HFF-Myc (cell line): ENCODE data around the gene ST6GALNAC6.

Experiments
- DNase-seq: peaks from one replicate; pipeline ENCODE4 v3.0.0-alpha.2; 2011; ENCODE audit warnings: low read depth; ENCODE audit errors: extremely low read depth
- H3K4me3 ChIP-seq: replicated peaks from 2 replicates; pipeline ENCODE4 v1.5.1; 2011; ENCODE audit warnings: low read depth, mild to moderate bottlenecking, control low read depth, low read length
- CTCF ChIP-seq: IDR thresholded peaks from 2 replicates; pipeline ENCODE4 v1.5.1; 2012; ENCODE audit warnings: mild to moderate bottlenecking, low read depth, low read length, control low read depth; ENCODE audit errors: missing control alignments

Gene ST6GALNAC6

DNA sequence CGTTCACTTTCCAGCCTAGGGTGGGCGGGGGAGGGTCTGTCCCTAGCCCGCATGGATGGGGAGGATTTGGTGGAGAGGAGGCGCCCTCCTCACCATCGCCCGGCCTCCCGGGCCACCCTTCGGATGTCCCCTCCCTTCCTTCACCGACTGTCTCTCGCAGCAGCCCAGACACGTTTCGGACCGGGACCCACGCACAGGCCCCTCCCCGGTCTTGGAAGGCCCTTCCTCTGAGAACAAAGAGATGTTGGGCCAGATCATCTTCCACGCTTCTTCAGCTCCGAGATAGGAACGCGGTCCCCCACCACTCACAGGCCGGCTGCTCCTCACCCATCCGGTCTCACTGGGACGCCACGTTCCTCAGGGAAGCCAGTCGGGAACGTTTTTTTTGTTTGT, 38.9 kb upstream of the ST6GALNAC6 start:
- TF ChIP-seq CTCF, result no peak
- DNase-seq, result no peak
- H3K4me3 ChIP-seq, result no peak overlapping the region; the same call in 1 of the 2 replicates

DNA sequence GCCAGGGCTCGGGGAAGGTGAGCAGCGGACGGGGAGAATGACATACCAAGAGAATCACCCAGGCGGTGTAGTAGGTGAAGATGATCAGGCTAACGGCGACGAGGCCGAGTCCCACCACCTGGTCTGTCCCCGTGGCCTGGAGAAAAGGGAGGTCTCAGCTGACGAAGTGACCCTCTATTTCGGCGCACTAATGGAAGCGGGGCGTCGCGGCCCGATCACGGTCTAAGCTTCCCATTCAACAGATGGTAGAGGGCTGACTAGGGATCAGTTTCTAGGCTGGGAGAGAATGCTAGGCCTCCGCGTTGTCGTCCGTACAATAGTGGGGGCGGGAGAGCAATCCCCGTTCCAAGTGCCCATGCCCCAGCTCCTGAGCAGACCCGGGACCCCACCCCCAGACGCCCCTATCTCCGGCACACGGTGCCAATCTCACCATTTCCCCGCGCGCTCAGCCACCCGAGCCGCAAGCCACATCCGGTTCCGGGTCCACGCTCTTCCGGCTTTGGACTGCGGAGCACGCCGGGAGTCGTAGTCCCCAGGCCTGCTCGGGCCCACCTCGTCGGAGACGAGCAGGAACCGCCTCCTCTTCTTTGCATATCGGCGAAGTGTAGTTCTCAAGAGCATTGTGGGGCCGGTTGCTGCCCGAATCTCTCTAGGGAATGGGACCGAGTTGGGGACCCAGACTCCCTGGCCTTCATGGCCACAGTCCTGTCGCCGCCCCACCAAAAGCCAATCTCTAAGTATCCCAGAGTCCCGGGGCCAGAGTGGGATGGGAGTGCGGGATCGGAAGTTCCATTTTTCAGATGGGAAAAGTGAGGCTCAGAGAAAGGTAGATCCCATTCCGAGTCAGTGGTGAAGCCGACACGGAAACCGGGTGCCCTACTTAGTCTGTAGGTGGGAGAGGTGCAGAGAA, 38.2 kb upstream of the ST6GALNAC6 start, which contains the start of gene DPM2:
TSS of gene DPM2 (minus strand) at position 467 of the 910 bp plus-strand sequence. CDS start at position 433, 34 bp downstream.
- TF ChIP-seq CTCF, result no peak
- DNase-seq, result no peak
- H3K4me3 ChIP-seq, result peak within 1 kb of the TSS; percentile 96

DNA sequence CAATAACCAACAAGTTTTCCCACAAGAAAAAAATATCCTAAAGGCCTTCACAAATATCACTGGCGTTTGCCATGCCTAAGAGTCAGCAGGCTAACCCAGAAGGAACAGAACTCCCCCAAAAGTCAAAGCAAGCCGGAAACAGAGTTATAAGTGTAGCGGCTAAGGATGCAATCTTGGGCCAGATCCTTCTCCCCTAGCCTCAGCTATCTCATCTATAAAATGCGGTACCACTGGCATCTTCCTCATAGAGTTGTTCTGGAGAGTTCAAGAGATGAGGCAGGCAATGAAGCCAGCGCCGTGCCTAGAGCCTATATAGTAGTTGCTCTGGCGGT, 37.6 kb upstream of the ST6GALNAC6 start:
- H3K4me3 ChIP-seq, result peak overlapping the region; percentile 96
- DNase-seq, result no peak
- TF ChIP-seq CTCF, result no peak

DNA sequence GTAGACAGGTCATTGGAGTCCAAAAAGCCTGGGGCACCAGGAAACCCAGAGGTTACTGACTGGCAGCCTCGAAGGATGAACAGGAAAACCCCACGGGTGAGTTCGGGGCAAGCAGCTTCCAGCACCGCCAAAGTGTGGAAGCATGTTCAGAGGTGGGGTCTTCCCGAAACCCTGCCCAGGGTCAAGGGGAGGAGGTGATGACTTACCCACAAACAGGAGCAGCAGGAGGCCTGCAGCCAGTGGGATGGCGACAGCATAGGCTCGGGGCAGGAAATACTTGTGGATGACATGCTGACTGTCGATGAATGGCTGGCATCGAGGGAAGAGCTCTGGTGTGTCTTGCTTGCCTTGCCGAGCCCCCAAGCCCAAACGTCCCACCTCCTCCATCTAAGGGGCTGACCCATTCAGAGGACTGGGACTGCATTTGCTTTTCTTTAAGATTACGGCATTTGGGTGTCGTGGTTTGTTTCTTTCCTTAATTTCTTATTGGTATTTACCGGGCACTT, 37.0 kb upstream of the ST6GALNAC6 start:
- TF ChIP-seq CTCF, result no peak
- H3K4me3 ChIP-seq, result peak overlapping the region; percentile 96
- no peak for DNase-seq

DNA sequence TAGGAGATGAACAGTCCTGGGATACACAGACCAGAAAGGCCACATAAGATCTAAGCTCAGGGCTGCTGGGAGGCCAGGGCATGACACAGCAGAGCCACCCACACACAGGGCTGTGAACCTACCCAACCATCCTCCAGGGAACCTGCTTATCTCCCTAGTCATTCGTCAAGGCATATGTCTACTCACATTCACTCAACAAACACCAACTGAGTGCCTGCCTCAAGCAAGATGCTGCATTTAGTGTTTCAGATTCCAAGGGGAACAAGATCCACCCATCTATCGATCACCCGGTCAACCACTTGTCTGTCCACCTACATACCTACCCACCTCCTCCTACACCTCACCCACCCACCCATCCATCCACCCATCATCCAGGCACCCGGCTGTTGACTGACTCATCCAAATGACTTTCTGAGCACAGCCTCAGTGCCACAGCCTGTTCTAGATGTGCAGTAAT, 36.4 kb upstream of the ST6GALNAC6 start:
- peak overlapping the region; percentile 96 for H3K4me3 ChIP-seq
- TF ChIP-seq CTCF, result no peak

GRCh38 chr9:127934986-127935385, 35.6 kb upstream of the ST6GALNAC6 start:
- H3K4me3 ChIP-seq, result no peak overlapping the region
- no peak for DNase-seq
- no peak for TF ChIP-seq CTCF

More for the DNA sequence above, 36.4 kb upstream of the ST6GALNAC6 start:
- DNase-seq, result no peak
